ENCODE results near the gene DDR1.
"Not testable (repeated sequence)": the region's sequence is repeated elsewhere in the genome, so short reads cannot be mapped to it uniquely, and the experiment has no call there.

Gene DDR1

DNA sequence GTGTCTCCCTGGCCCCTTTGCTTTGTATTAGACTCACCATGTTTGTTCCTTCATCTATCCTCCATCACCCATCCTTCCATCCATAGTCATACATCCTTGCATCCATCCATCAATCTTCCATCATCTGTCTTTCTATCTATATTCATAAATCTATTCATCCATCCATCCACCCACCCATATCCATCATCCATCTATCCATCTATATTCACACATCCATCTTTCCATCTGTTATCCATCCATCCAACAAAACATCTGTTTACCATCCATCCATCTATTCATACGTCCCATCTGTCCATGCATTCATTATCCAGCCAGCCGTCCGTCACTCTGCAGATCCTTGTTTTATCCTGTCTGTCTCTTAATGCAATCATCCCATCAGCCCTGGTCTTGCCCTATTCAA is 10.6 kb downstream of the DDR1 start:
- no peak for DNase-seq

DNA sequence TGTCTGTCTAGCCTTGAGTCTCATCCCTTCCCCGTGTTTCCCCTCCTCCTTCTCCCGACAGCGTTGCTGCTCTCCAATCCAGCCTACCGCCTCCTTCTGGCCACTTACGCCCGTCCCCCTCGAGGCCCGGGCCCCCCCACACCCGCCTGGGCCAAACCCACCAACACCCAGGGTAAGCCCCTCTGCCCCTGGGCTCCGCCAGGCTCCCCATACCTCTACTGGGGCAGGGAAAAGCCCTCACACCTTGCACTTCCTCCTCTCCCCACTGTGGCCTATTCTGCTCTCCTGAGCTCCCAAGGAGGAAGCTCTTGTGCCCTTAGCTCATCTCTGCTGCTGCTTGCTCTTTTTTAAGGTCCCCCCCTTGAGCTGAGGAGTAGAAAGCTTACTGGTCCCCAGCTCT is 11.0 kb downstream of the DDR1 start:
- DNase-seq, result no peak

DNA sequence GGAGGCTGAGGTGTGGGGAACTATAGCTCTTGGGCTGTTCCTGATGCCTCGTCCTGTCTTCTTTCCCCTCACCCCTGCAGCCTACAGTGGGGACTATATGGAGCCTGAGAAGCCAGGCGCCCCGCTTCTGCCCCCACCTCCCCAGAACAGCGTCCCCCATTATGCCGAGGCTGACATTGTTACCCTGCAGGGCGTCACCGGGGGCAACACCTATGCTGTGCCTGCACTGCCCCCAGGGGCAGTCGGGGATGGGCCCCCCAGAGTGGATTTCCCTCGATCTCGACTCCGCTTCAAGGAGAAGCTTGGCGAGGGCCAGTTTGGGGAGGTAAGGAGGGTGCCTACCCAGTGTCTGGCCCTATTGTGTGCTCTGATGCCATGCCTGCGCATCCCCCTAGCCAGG is 12.2 kb downstream of the DDR1 start:
- DNase-seq, result no peak

DNA sequence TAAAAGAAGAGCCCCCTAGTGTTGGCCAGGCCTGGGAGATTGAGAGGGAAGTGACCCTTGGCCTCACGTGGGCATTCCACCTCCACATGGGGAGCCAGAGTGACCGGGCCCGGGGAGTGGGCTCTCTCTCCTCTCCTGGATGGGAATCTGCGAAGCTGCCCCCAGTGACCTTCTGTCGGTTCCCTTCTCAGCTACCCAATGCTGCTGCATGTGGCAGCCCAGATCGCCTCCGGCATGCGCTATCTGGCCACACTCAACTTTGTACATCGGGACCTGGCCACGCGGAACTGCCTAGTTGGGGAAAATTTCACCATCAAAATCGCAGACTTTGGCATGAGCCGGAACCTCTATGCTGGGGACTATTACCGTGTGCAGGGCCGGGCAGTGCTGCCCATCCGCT is 13.6 kb downstream of the DDR1 start:
- DNase-seq, result no peak

DNA sequence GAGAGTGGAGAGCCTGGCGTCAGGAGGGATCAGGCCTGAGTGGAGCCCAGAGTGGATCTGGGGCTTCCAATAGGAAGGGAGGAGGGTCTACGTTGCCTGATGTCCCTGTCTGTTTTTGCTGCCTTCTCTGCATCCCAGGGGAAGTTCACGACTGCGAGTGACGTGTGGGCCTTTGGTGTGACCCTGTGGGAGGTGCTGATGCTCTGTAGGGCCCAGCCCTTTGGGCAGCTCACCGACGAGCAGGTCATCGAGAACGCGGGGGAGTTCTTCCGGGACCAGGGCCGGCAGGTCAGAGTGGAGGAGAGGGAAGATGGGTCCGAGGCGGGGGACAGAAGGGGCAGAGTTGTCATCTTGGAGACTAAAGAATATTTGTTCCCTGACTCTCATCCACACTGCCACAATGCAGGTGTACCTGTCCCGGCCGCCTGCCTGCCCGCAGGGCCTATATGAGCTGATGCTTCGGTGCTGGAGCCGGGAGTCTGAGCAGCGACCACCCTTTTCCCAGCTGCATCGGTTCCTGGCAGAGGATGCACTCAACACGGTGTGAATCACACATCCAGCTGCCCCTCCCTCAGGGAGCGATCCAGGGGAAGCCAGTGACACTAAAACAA is 14.5 kb downstream of the DDR1 start:
- DNase-seq, result no peak

DNA sequence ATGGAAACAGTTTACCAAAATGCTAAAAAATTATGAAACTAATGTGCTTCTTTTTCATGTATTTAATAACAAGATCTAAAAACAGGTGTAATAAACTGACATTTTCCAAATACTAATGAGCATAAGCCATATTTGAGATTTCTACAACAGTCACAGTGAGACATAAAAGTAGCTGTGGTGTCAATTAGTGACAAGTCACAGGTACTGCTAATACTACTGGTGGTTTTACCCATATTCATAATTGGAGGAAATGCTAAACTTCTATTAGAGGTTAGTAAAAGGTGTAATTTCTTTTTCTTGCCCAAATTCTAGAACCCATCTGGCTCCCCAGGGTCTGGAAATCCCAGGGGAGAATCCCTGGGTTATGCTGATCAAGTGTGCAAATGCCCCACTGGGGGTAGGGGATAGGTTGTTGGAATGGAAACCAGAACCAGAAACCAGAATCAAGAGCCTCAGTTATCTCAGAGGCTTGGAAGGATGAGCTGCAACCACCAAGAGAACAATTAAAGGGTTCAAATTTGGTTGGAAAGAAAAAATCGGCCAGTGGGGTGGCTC is 16.6 kb downstream of the DDR1 start:
- no peak for DNase-seq

DNA sequence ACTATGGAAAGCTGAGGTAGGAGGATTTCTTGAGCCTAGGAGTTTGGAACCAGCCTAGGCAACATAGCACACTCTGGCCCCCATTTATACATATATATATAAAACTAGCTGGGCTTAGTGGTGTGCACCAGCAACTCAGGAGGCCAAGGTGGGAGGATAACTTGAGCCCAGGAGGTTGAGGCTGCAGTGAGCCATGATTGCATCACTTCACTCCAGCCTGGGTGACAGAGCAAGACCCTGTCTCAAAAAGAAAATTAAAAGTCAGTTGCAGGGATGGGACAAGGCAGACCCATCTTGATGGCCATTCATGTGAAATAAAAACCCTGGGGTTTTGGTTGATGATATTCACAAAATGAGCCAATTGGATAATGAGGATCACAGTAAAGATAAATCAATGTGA is 17.1 kb downstream of the DDR1 start:
- no peak for DNase-seq

DNA sequence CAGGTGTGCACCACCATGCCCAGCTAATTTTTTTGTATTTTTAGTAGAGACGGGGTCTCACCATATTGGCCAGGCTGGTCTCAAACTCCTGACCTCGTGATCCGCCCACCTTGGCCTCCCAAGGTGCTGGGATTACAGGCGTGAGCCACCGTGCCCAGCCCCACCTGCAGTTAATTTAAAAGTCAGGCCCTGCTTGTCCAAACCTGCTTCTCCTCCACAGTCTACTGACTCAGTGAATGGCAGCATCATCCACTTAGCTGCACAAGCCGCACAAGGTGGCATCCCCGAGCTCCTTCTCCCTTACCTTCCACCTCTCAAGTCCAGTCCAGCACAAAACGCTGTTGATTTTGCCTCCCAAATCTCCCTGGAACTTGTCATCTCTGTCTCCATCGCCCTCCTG is 17.9 kb downstream of the DDR1 start:
- not testable (repeated sequence) for DNase-seq

DNA sequence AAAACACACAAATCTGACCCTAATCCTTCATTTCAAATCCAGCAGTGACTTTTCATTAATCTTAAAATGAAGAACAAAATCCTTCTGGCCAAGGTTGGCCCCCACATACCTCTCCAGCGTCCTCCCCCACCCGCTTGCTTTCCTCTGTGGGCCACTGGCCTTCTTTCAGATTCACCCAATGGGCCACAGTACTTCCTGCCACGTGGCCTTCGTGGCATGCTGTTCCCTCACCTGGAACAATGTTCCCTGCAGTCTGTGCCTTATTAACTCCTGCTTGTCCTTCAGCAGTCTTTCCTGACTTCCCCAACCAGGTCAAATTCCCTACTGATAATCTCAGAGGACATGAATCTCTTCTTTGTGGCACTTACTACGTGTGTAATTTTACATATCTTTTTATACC is 18.4 kb downstream of the DDR1 start:
- no peak for DNase-seq

DNA sequence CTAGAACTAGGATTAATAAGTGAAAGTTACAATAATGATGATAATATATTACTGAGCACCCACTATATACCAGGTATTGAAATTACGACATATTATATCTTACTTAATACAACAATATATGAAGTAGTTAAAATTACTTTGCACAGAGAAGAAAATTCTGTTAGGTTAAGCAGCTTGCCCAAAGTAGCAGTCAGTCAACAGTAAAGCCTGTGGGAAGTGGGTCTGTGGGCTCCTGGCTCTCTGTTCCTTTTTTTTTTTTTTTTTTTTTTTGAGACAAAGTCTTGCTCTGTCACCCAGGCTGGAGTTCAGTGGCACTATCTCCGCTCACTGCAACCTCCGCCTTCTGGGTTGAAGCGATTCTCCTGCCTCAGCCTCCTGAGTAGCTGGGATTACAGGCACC is 18.9 kb downstream of the DDR1 start:
- DNase-seq, result peak in 1 of 2 donors; percentile 12

DNA sequence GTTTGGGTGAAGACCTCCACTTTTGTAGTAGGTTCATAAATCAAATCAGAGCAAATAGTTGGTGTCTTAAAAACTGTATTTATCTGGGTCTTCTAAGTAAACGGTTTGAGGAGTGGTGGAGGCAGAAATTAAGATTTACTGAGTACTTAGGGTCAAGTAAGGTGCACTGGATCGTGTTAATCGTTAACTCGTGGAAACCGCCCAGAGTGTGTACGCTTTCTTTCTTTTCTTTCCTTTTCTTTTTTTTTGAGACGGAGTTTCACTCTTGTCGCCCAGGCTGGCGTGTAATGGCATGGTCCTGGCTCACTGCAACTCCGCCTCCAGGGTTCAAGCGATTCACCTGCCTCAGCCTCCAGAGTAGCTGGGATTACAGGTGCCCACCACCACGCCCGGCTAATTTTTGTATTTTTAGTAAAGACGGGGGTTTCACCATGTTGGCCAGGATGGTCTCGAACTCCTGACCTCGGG is 23.0 kb downstream of the DDR1 start:
- not testable (repeated sequence) for DNase-seq

DNA sequence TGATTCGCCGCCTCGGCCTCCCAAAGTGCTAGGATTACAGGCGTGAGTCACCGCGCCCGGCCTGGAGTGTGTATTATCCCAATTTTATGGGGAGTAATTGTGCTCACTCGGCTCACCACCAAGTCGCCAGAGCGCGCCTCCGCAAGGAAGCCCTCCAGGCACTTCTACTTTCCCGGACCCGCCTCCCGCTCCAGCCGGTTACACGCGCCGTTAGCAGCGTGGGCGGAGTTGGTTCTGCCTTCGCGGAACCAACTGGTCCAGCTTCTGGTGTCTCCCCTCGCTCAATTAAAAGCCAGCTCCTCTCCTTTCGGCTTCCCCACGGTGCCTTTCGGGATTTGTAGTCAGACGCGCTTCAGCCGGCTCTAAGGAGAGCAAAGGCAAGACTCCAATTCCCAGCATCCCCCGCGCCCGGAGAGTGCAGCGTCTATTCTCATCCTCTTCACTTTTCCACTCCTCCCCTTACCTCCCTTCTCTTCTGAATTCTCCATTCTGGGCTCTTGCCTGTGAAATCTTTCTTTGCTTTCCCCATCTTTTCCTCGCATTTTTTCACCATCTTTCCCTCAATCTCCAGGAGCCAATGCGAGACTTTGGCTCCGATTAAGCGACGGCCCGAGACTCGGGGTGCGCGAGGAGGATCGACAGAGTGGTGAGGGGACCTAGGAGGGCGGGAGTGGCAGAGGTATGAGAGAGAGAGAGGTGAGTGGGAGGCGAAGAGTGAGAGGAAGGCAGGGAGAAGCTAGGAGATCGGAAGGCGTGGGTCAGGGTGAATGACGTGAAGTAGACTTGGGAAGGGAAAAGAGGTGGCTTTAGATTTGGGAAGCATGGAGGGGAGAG is 23.7 kb downstream of the DDR1 start, which contains the start of gene GTF2H4:
Gene GTF2H4, plus strand, starts transcription at position 450 of the 834 bp plus-strand sequence.
- peak; percentile 99 to 100 for DNase-seq

DNA sequence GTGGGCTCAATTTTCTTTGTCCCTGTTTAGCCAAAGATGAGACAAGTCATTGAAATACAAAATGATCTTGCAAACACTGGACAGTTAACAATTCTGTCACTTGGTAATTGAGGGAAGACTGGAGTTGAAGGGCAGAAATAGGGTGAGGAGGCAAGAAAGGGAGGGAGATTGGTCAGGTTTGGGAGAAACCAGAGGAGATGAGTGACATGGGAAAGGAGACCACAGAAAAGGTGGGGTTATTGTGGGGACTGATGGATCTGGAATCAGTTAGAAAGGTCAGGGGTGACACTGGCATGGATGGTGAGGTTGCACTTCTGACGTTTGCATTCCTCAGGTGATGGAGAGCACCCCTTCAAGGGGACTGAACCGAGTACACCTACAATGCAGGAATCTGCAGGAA is 24.4 kb downstream of the DDR1 start:
- DNase-seq, result no peak

DNA sequence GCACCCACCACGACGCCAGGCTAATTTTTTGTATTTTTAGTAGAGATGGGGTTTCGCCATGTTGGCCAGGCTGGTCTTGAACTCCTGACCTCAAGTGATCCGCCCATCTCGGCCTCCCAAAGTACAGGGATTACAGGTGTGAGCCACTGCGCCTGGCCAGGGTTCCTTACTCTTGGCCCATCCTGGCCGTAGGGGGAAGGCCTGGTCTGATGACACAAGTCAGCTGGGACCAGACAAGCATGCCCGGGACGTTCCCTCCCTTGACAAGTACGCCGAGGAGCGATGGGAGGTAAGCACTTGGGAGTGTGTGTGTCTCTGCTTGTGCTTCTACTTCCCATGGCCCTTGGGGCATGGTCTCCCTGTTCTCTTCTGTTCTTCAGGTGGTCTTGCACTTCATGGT is 26.2 kb downstream of the DDR1 start:
- DNase-seq, result not testable (repeated sequence)

DNA sequence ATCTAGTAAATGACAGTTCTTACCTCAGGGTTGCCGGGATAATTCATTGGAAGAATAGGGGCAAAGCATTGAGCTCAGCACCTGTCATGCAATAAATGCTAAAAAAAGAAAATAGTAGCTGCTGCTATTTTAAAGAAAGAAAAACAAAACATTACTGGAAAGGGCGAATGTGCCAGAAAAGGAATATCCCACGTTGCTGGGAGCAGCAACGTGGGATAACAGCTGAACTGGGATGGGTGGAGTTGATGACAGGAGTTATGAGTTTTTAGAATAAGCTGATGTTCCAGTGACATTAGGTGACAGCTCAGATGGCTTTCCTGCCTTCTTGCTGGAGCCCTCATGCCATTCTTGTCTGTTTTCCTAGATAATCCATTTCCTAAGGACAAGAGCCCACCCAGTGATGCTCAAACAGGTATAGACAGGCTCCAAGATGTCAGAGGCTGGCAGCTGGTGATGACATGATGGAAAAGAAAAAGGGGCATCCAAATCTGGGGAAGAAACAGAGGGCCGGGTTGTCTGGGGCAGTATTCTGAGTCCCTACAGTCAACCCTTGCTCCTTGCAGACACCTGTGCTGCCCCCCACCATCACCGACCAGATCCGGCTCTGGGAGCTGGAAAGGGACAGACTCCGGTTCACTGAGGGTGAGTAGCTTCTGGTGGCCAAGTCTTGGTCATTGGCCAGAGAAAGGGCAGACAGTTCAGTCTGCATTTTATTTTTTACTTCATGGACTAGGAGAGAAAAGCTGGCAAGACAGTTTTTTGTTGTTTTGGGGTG is 28.6 kb downstream of the DDR1 start:
- DNase-seq, result no peak

DNA sequence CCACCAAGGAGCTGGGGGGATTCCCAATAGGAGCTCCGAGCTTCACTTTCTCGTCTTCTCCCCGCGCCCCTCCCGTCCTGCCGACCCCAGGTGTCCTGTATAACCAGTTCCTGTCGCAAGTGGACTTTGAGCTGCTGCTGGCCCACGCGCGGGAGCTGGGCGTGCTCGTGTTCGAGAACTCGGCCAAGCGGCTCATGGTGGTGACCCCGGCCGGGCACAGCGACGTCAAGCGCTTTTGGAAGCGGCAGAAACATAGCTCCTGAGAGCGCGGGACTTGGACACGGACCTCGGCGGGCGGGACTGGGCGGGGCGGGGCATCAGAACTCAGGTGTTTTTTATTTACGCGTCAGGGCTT is 29.4 kb downstream of the DDR1 start:
- no peak for DNase-seq

DNA sequence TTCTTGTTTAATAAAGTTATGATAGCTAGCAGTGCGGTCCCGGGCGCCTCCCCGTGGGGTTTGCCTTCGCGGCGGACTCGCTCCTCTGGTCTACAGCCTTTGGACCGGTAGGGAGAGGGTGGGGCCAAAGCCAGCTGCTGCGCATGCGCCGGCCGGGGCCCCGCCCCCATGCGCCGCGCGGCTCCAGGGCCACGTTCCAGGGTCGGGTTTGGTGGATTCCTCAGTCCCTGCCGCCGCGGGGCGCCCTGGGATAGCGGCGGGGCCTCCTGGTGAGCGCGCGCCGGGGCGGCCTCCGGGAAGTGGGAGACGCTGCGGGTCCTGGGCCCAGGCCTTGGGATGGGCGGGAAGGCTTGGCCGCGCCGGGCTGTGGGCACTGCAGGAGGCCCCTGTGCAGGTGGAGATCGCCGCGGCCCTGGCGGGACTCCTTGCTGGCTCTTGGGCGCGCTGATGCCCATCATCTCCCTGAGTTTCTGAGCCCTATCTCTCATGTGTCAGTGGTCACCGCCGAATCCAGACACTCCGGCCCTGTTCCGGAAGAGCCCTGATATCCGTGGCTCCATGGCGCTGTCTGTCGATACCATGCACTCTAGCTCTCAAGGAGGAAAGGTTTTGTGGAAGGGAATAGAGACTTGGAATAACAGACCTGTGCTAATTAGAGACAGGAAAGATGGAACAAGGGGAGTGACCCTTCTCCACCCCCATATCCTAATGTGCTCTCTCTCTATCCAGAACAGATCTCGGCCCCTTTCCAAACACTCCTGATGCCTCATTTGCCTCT is 29.9 kb downstream of the DDR1 start, which contains the start of gene VARS2:
Gene VARS2, plus strand, starts transcription at position 163 of the 778 bp plus-strand sequence. Its CDS starts 599 bp downstream, at position 762.
- peak; percentile 92 to 94 for DNase-seq

DNA sequence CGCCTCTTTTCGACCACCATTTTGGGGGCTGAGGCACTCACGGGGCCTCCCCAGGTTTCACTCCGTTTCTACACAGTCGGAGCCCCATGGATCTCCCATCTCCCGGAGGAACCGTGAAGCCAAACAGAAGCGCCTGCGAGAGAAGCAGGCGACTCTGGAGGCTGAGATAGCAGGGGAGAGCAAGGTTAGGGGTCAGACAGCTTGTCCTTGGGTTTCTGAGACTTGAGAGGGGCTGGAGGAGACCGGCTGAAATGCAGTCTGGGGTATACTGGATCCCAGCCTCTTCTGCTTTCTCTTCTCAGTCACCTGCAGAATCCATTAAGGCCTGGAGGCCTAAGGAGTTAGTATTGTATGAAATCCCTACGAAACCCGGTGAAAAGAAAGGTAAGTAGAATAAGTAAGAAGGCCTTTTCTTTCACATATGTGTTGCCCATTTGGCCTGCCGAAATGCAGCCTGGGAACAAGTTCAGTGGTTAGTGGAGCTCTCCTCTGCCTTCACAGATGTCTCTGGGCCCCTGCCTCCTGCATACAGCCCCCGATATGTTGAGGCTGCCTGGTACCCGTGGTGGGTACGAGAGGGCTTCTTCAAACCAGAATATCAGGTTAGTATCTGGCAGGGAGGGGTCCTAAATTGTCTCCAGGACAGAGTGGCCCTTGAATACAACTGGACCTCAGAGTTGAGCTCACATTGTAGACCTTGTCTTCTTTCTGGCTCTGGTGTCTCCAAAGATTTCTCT is 30.7 kb downstream of the DDR1 start:
- no peak for DNase-seq

DNA sequence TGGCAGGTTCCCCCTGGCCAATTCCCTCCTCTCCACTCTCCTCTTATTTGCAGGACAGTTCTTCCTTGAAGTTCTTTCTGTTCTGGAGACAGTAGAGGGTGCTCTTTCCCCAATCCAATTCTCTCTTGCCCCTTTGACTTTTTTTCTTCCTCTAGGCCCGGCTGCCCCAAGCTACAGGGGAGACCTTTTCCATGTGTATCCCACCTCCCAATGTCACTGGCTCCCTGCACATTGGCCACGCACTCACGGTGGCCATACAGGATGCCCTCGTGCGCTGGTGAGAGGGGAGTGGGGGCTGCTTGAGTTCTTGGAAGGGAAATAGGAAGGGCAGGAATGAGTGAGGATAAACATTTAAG is 31.2 kb downstream of the DDR1 start:
- DNase-seq, result peak; percentile 56 to 58

DNA sequence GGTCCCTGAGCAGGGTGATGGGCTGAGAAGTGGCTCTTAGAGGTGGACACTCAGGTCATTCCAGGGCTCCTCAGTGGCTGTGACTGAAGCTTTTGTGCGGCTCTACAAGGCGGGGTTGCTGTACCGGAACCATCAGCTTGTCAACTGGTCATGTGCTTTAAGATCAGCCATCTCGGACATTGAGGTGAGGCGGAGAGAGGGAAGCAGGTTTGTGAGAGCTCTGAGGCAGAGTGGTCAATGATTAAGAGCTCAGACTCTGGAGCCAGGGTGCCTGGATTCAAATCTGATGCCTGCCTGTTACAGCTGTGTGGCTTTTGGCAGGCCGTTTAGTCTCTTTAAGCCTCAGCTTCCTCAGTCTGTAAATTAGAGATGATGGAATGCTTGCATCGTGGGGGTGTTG is 32.7 kb downstream of the DDR1 start:
- no peak for DNase-seq

DNA sequence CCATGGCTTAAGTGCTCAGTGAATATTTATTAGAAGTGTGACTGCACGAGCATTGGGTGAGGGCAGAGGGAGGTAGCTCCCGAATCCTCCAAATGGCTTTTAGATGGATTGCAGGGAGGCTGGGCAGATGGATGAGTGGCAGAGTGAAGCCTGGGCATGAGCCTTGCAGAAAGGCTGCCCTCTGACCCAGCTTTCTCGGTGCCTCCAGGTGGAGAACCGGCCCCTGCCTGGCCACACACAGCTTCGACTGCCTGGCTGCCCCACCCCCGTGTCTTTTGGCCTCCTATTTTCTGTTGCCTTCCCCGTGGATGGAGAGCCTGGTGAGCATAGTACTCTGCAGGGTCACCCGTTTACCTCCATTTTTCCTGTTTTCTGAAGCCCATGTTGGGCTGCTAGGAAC is 33.2 kb downstream of the DDR1 start:
- no peak for DNase-seq

DNA sequence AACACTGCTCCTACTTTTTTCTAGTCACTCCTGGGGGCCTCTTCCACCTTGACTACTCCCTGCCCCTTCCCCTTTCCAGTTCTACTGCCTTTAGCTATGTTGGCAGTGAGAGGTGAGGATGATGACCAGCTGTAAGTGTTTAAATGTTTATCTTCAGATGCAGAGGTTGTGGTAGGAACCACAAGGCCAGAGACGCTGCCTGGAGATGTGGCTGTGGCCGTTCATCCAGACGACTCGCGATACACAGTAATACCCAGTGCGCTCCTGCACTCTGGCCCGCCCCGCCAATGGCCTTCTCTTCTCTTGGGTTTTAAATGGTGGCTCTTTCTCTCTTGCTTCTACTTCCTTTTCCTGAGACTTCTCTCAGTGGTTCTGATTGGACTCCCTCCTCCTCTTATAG is 34.4 kb downstream of the DDR1 start:
- DNase-seq, result no peak

Data from inflammatory macrophage (primary cell).